K562 (cell line): Measurements from ENCODE around the gene PREX1. TPM values are rescaled to one million over a fixed set of nuclear protein-coding genes. Genes with fewer than 3 reads are reported as not detected.
A peak's percentile ranks its signal among the peaks of the same experiment; 100 is the strongest.

Experiments used
- CBFA2T3 ChIP-seq: fragments of 450-650 bp; IDR thresholded peaks from 2 replicates; pipeline ENCODE4 v1.6.1; 2017
- CC2D1A ChIP-seq: fragments of 450-650 bp; IDR thresholded peaks from 2 replicates; pipeline ENCODE4 v1.6.1; 2017; ENCODE audit warnings: mild to moderate bottlenecking
- CTBP1 ChIP-seq: fragments of 450-650 bp; IDR thresholded peaks from 2 replicates; pipeline ENCODE4 v1.6.1; 2016; ENCODE audit warnings: borderline replicate concordance
- ELF4 ChIP-seq: fragments of 450-650 bp; formaldehyde crosslinking; IDR thresholded peaks from 2 replicates; pipeline ENCODE4 v1.4.0; 2022; ENCODE audit warnings: missing genetic modification characterization
- HMGN3 ChIP-seq: IDR thresholded peaks from 2 replicates; pipeline ENCODE4 v1.6.1; 2011; ENCODE audit warnings: borderline replicate concordance, low read depth, mild to moderate bottlenecking, mixed read lengths, low read length; ENCODE audit not compliant: insufficient read length; ENCODE audit errors: extremely low read depth
- HNRNPK ChIP-seq: fragments of 200-400 bp; formaldehyde crosslinking; IDR thresholded peaks from one replicate; pipeline ENCODE4 v1.6.1; 2018; ENCODE audit warnings: mild to moderate bottlenecking, low read depth, low read length; ENCODE audit not compliant: poor library complexity, severe bottlenecking
- MYC ChIP-seq, 2 experiments: fragments of 250-450 bp in 1 of 2; sonication (Bioruptor Pico) in 1 of 2; IDR thresholded peaks; 2 replicates each; pipeline versions ENCODE4 v1.5.1 to v1.6.1; 2012 to 2021; ENCODE audit warnings: low read depth in 2 of 2, borderline replicate concordance in 1 of 2, improper control_type of control experiment in 1 of 2, low read length in 1 of 2, mild to moderate bottlenecking in 1 of 2, moderate library complexity in 1 of 2
- RAD21 ChIP-seq, 2 experiments: fragments of 250-450 bp in 1 of 2; fragments of 450-650 bp in 1 of 2; sonication (Bioruptor Pico) in 1 of 2; formaldehyde crosslinking in 1 of 2; IDR thresholded peaks in 1 of 2; conservative IDR thresholded peaks in 1 of 2; 2 replicates each; pipeline versions ENCODE4 v1.4.0 to v1.8.0; 2020 to 2022; ENCODE audit warnings: mild to moderate bottlenecking in 2 of 2, moderate library complexity in 1 of 2
- SMARCC2 ChIP-seq: fragments of 450-650 bp; IDR thresholded peaks from 2 replicates; pipeline ENCODE4 v1.6.1; 2017; ENCODE audit warnings: antibody characterized with exemption, moderate library complexity, mild to moderate bottlenecking, low read depth
- SMC3 ChIP-seq: conservative IDR thresholded peaks from 2 replicates; pipeline ENCODE4 v1.6.1; 2011; ENCODE audit warnings: low read depth, low read length, improper control_type of control experiment; ENCODE audit not compliant: insufficient read depth
- STAG1 ChIP-seq: sonication (generic); formaldehyde crosslinking; IDR thresholded peaks from 2 replicates; pipeline ENCODE4 v1.5.0; 2020; ENCODE audit warnings: missing genetic modification reagents, borderline replicate concordance
- ZNF384 ChIP-seq: IDR thresholded peaks from 2 replicates; pipeline ENCODE4 v1.6.1; 2012; ENCODE audit warnings: low read depth, low read length, improper control_type of control experiment
- ZNF644 ChIP-seq: fragments of 200-800 bp; sonication (Bioruptor generic); IDR thresholded peaks from 2 replicates; pipeline ENCODE4 v1.6.1; 2016; ENCODE audit warnings: low read depth, missing genetic modification characterization, missing compliant biosample characterization
- polyA plus RNA-seq, 8 experiments: library from polyadenylated mRNA; depleted of rRNA in 4 of 8; stranded (reverse) in 5 of 8; unstranded in 3 of 8; fragments of >200 nt; fragmentation: Nextera tagmentation in 2 of 8; fragmentation: Illumina TruSeq in 1 of 8; extraction: Ambion mirVana in 2 of 8; extraction: Trizol in 1 of 8; gene quantifications; 2 replicates each; pipeline versions ENCODE4 v1.2.1 to v1.2.3, GENCODE V29; 2011 to 2014; ENCODE audit warnings: inconsistent platforms in 1 of 8, missing spikeins in 1 of 8
- total RNA-seq, 7 experiments: library from RNA; depleted of rRNA in 6 of 7; stranded (reverse); fragments of >200 nt in 6 of 7; fragmentation: Illumina TruSeq in 2 of 7; extraction: Trizol in 2 of 7; gene quantifications; 2 replicates each; pipeline versions ENCODE4 v1.2.1 to v1.2.3, GENCODE V29; 2011 to 2021; ENCODE audit warnings: low replicate concordance in 1 of 7
- TF ChIP-seq, protein P1 (sequence below), 2 experiments: fragments of 250-450 bp in 1 of 2; fragments of 450-650 bp in 1 of 2; sonication (Bioruptor Pico) in 1 of 2; IDR thresholded peaks; 2 replicates each; pipeline versions ENCODE4 v1.6.1 to v1.8.0; 2016 to 2021; ENCODE audit warnings: mild to moderate bottlenecking in 2 of 2, moderate library complexity in 2 of 2, missing compliant biosample characterization in 1 of 2, missing genetic modification characterization in 1 of 2
- TF ChIP-seq, protein P2 (sequence below): fragments of 450-650 bp; formaldehyde crosslinking; IDR thresholded peaks from 2 replicates; pipeline ENCODE4 v1.4.0; 2020; ENCODE audit warnings: mild to moderate bottlenecking, moderate library complexity

PREX1 gene
- total and polyA plus RNA-seq, 9 of the 15 experiments (the other 6 are each of a cell fraction or from before 2014, with no cell fraction given), result 0.37 to 10.4 (median 4.8) TPM

DNA sequence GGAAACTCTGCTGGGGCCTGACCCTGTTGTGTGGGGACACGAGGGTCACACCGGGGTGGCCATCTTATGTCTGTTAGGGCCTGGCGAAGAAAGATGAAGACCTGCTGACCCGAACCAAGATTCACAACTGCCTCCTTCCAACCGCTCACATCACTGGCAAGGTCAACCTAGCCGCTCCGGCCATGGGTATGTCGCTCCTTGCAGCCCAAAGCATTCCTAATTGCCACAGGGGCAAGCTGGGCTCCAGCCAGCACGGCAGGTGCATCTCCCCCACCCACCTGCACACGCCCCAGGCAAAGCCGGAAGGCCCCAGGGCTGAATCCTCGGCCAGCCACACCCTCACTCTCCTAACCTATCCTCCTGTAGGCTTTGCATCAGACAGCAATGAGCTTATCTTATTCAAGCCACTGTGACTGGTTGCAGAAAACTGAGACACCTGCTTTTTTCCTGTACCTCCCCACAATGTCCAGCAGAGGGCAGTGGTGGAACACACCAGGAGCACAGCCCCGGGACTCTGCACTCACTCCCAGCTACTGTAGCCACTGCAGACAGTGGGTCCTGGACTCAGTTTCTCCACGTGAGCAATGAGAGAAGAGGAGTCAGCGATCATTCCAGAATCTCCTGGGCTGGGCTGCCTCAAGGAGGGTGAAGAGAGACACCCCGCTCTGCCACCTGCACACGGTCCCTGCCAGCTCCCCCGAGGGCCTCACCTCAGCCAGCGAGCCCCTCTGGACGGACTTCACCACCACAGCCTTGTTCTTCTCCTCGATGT is 170.2 kb downstream of the PREX1 start (continued):
- TF ChIP-seq, protein P1, sequence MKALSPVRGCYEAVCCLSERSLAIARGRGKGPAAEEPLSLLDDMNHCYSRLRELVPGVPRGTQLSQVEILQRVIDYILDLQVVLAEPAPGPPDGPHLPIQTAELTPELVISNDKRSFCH (CRISPR knock-in tag; IDR thresholded peaks at IDR 0.05), result no peak
- TF ChIP-seq, protein P1 (tag; IDR thresholded peaks at IDR 0.05), result no peak
- peak; percentile 91 for TF ChIP-seq STAG1
- peak; percentile 91 for TF ChIP-seq SMC3
- peak; percentile 30; the same call in 1 of the 2 replicates for TF ChIP-seq MYC (IDR thresholded peaks at IDR 0.05; ENCODE audit: low read depth, low read length)
- no peak for TF ChIP-seq MYC (CRISPR knock-in tag; IDR thresholded peaks at IDR 0.05; ENCODE audit: borderline replicate concordance, low read depth)
- TF ChIP-seq, protein P2, sequence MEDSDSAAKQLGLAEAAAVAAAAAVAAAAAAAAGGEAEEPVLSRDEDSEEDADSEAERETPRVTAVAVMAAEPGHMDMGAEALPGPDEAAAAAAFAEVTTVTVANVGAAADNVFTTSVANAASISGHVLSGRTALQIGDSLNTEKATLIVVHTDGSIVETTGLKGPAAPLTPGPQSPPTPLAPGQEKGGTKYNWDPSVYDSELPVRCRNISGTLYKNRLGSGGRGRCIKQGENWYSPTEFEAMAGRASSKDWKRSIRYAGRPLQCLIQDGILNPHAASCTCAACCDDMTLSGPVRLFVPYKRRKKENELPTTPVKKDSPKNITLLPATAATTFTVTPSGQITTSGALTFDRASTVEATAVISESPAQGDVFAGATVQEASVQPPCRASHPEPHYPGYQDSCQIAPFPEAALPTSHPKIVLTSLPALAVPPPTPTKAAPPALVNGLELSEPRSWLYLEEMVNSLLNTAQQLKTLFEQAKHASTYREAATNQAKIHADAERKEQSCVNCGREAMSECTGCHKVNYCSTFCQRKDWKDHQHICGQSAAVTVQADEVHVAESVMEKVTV (CRISPR knock-in tag), result peak; percentile 92
- 0 out of 2 replicates have a peak, but pooled peaks have one; percentile 39 for TF ChIP-seq ZNF384
- peak; percentile 14 for TF ChIP-seq HMGN3
- TF ChIP-seq CTBP1, result peak; percentile 20; the same call in 1 of the 2 replicates
- TF ChIP-seq HNRNPK, result no peak
- TF ChIP-seq SMARCC2, result no peak
- TF ChIP-seq ELF4 (CRISPR knock-in tag), result 0 out of 2 replicates have a peak, but pooled peaks have one; percentile 6
- TF ChIP-seq ZNF644, result no peak
- peak; percentile 61 for TF ChIP-seq CC2D1A
- TF ChIP-seq CBFA2T3, result 0 out of 2 replicates have a peak, but pooled peaks have one; percentile 14
- TF ChIP-seq RAD21 (CRISPR knock-in tag; conservative IDR thresholded peaks at IDR 0.05 in 1 of 2, IDR thresholded peaks at IDR 0.05 in 1 of 2), result peak; percentile 92 to 96
